HG03064 (cell line): ENCODE results near the gene BIK.

Experiments
- ATAC-seq: cut with Tn5 transposase; IDR thresholded peaks from one replicate; pipeline ENCODE4 v1.9.1; 2021; ENCODE audit warnings: low read depth; ENCODE audit not compliant: unreplicated experiment

The BIK gene

DNA sequence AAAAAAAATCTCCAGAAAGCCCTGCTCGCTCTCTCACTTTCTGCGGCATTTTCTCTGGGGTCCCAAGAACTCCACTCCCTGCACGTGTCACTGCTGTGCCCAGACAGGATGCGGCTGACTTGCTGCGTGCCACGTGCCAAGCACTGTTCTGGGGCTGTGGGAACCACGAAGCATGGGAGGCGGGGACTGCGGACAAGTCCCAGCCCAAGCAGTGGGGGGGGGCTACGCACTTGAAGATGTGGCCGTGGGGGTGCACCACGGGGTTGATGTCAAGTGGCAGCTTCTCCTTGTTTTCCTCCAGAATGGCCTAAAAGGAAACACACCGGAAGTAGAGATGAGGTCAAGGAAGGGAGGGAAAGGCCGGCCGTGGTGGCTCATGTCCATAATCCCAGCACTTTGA, 65.5 kb downstream of the BIK start:
- no peak for ATAC-seq

GRCh38 chr22:43177479-43177878, 66.9 kb downstream of the BIK start:
- no peak for ATAC-seq
